Adrenal gland (tissue), 5 donors: Measurements from ENCODE around the gene AKAP4.

ENCODE experiments used
- CTCF ChIP-seq, 6 experiments: fragments of 450-650 bp in 4 of 6; fragments of 200-600 bp in 2 of 6; sonication (generic) in 1 of 6; IDR thresholded peaks; 1 replicate in 5 of 6; 2 replicates in 1 of 6; pipeline versions ENCODE4 v1.5.1 to v1.8.0; 2016 to 2021; ENCODE audit warnings: antibody characterized with exemption in 6 of 6, mild to moderate bottlenecking in 2 of 6, moderate library complexity in 1 of 6
- POLR2A ChIP-seq, 2 donors: fragments of 450-650 bp; IDR thresholded peaks; one replicate each; pipeline ENCODE4 v1.6.1; 2017; ENCODE audit warnings: antibody characterized with exemption in 2 of 2, mild to moderate bottlenecking in 2 of 2, moderate library complexity in 1 of 2
- donor health status: DM: no; HTN: no; CAD: no.

GRCh38 chrX:50147972-50148371, 52.8 kb downstream of the AKAP4 start:
- TF ChIP-seq CTCF (IDR thresholded peaks at IDR 0.05) (no peak), POLR2A (IDR thresholded peaks at IDR 0.05) (no peak)
